ENCODE results near the gene GNMT.

GRCh38 chr6:42968126-42968701 is 7.7 kb downstream of the GNMT start:
- TF ChIP-seq GATA2 (IDR thresholded peaks at IDR 0.05; ENCODE audit: low read depth, low read length) = no peak
- no peak for TF ChIP-seq GATA3 (IDR thresholded peaks at IDR 0.05; ENCODE audit: low read depth, low read length)

Measured in SH-SY5Y (cell line).